SK-N-SH treated with all-trans-retinoic acid at 6 μM for 48 hours (cell line): ENCODE measurements around the gene ARHGAP22.

ENCODE experiments used
- ATAC-seq: fragments of 200-7000 bp; cut with Tn5 transposase; 3 replicates; pipeline ENCODE4 v1.9.1; 2020; ENCODE audit warnings: mild to moderate bottlenecking, moderate library complexity
- ARNTL ChIP-seq: fragments of 450-650 bp; formaldehyde crosslinking; IDR thresholded peaks from 2 replicates; pipeline ENCODE4 v1.5.0; 2020; ENCODE audit warnings: low read depth, mild to moderate bottlenecking, moderate library complexity, borderline replicate concordance
- CREB5 ChIP-seq: fragments of 250-450 bp; sonication (Bioruptor Pico); IDR thresholded peaks from 2 replicates; pipeline ENCODE4 v1.5.1; 2020; ENCODE audit warnings: low read depth, mild to moderate bottlenecking, moderate library complexity
- CSDC2 ChIP-seq: fragments of 250-450 bp; sonication (Bioruptor Pico); IDR thresholded peaks from 2 replicates; pipeline ENCODE4 v1.5.0; 2020; ENCODE audit warnings: mild to moderate bottlenecking, moderate library complexity
- CSRNP3 ChIP-seq: fragments of 250-450 bp; sonication (Bioruptor Pico); IDR thresholded peaks from 2 replicates; pipeline ENCODE4 v1.5.1; 2021; ENCODE audit warnings: mild to moderate bottlenecking, moderate library complexity
- ESRRG ChIP-seq: fragments of 250-450 bp; sonication (Bioruptor Pico); IDR thresholded peaks from 2 replicates; pipeline ENCODE4 v1.6.1; 2021; ENCODE audit warnings: mild to moderate bottlenecking
- GLIS3 ChIP-seq: fragments of 250-450 bp; sonication (Bioruptor Pico); IDR thresholded peaks from 2 replicates; pipeline ENCODE4 v1.5.0; 2020; ENCODE audit warnings: mild to moderate bottlenecking, moderate library complexity
- ISL1 ChIP-seq: fragments of 250-450 bp; sonication (Bioruptor Pico); IDR thresholded peaks from 2 replicates; pipeline ENCODE4 v2.1.2; 2022; ENCODE audit warnings: mild to moderate bottlenecking, moderate library complexity
- OSR1 ChIP-seq: fragments of 250-450 bp; sonication (Bioruptor Pico); IDR thresholded peaks from 2 replicates; pipeline ENCODE4 v1.8.0; 2022; ENCODE audit warnings: moderate library complexity, mild to moderate bottlenecking, inconsistent platforms
- POU6F1 ChIP-seq: fragments of 250-450 bp; sonication (Bioruptor Pico); IDR thresholded peaks from 2 replicates; pipeline ENCODE4 v1.8.0; 2021; ENCODE audit warnings: low read depth, mild to moderate bottlenecking, moderate library complexity, borderline replicate concordance
- PPARA ChIP-seq: fragments of 250-450 bp; sonication (Bioruptor Pico); IDR thresholded peaks from 2 replicates; pipeline ENCODE4 v1.5.0; 2020; ENCODE audit warnings: mild to moderate bottlenecking, borderline replicate concordance
- RARB ChIP-seq: fragments of 250-450 bp; sonication (Bioruptor Pico); IDR thresholded peaks from 2 replicates; pipeline ENCODE4 v1.8.0; 2021; ENCODE audit warnings: mild to moderate bottlenecking, moderate library complexity
- SNAI2 ChIP-seq: fragments of 250-450 bp; sonication (Bioruptor Pico); IDR thresholded peaks from 2 replicates; pipeline ENCODE4 v1.5.0; 2020; ENCODE audit warnings: mild to moderate bottlenecking, moderate library complexity
- TCF4 ChIP-seq: fragments of 250-450 bp; sonication (Bioruptor Pico); IDR thresholded peaks from 2 replicates; pipeline ENCODE4 v1.8.0; 2021; ENCODE audit warnings: mild to moderate bottlenecking, moderate library complexity, borderline replicate concordance
- TOX ChIP-seq: fragments of 250-450 bp; sonication (Bioruptor Pico); IDR thresholded peaks from 2 replicates; pipeline ENCODE4 v1.8.0; 2021; ENCODE audit warnings: mild to moderate bottlenecking, moderate library complexity, borderline replicate concordance
- ZC3H10 ChIP-seq: fragments of 250-450 bp; sonication (Bioruptor Pico); IDR thresholded peaks from 2 replicates; pipeline ENCODE4 v1.5.1; 2021; ENCODE audit warnings: mild to moderate bottlenecking, moderate library complexity
- ZFP3 ChIP-seq: fragments of 250-450 bp; sonication (Bioruptor Pico); IDR thresholded peaks from 2 replicates; pipeline ENCODE4 v1.5.0; 2020; ENCODE audit warnings: mild to moderate bottlenecking, moderate library complexity
- ZNF565 ChIP-seq: fragments of 450-650 bp; formaldehyde crosslinking; conservative IDR thresholded peaks from 2 replicates; pipeline ENCODE4 v1.5.0; 2020; ENCODE audit warnings: low read depth, mild to moderate bottlenecking, moderate library complexity
- ZNF8 ChIP-seq: fragments of 450-650 bp; formaldehyde crosslinking; IDR thresholded peaks from 2 replicates; pipeline ENCODE4 v1.5.0; 2020; ENCODE audit warnings: mild to moderate bottlenecking, moderate library complexity

Gene ARHGAP22

GRCh38 chr10:48609899-48610584 lies 5.2 kb upstream of the ARHGAP22 start:
- ATAC-seq, result no peak
- no peak for TF ChIP-seq POU6F1 (CRISPR knock-in tag)
- no peak for TF ChIP-seq OSR1 (CRISPR knock-in tag)
- no peak for TF ChIP-seq ZNF8 (CRISPR knock-in tag)
- TF ChIP-seq ESRRG (CRISPR knock-in tag), result no peak
- no peak for TF ChIP-seq CSDC2 (CRISPR knock-in tag)
- TF ChIP-seq ZFP3 (CRISPR knock-in tag), result no peak
- TF ChIP-seq ISL1 (CRISPR knock-in tag), result no peak
- no peak for TF ChIP-seq SNAI2 (CRISPR knock-in tag)
- TF ChIP-seq RARB (CRISPR knock-in tag), result no peak

GRCh38 chr10:48609441-48609840 lies 4.6 kb upstream of the ARHGAP22 start:
- TF ChIP-seq CREB5 (CRISPR knock-in tag) (no peak), ESRRG (CRISPR knock-in tag) (no peak), TOX (CRISPR knock-in tag) (no peak), GLIS3 (no peak), ARNTL (CRISPR knock-in tag) (no peak), ZC3H10 (CRISPR knock-in tag) (no peak), CSDC2 (CRISPR knock-in tag) (no peak), ZNF565 (CRISPR knock-in tag) (no peak), POU6F1 (CRISPR knock-in tag) (no peak)
- no peak for ATAC-seq

GRCh38 chr10:48608976-48609375 lies 4.1 kb upstream of the ARHGAP22 start:
- no peak for TF ChIP-seq SNAI2 (CRISPR knock-in tag)
- TF ChIP-seq POU6F1 (CRISPR knock-in tag), result no peak
- no peak for TF ChIP-seq TCF4 (CRISPR knock-in tag)
- TF ChIP-seq GLIS3, result no peak
- TF ChIP-seq PPARA (CRISPR knock-in tag), result no peak
- no peak for TF ChIP-seq ISL1 (CRISPR knock-in tag)
- no peak for TF ChIP-seq CREB5 (CRISPR knock-in tag)
- TF ChIP-seq ZNF565 (CRISPR knock-in tag), result no peak
- no peak for TF ChIP-seq ESRRG (CRISPR knock-in tag)
- no peak for TF ChIP-seq CSRNP3
- TF ChIP-seq ZNF8 (CRISPR knock-in tag), result no peak
- no peak for ATAC-seq
